ENCODE results near the gene MAPK14.

Gene MAPK14

DNA sequence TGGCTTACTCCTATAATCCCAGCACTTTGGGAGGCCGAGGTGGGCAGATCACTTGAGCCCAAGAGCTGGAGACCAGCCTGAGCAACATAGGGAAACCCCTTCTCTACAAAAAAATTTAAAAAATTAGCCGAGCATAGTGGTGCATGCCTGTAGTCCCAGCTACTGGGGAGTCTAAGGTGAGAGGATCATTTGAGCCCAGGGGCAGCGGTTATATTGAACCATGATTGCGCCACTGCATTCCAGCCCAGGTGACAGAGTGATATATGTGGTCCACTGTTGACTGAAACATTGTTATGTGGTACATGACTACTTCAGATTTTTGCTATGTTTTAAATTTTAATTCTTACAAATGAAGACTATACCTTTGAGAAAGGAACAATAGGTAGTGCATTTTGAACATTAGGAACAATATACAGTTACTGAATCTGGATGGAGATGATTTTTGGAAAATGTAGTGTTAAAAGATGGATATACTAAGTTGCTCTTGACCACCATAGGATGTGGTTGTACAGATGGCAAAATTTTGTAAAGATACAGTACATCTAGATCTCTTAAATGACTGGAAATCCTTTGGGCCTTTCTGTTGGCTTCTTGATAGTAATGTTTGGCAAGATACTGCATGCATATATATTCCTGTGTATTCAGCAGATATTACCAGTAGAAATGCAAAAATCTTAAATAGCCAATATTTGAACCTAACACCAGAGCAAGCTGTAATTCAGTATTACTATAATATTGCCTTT, 35.9 kb downstream of the MAPK14 start:
- TF ChIP-seq, protein P1, sequence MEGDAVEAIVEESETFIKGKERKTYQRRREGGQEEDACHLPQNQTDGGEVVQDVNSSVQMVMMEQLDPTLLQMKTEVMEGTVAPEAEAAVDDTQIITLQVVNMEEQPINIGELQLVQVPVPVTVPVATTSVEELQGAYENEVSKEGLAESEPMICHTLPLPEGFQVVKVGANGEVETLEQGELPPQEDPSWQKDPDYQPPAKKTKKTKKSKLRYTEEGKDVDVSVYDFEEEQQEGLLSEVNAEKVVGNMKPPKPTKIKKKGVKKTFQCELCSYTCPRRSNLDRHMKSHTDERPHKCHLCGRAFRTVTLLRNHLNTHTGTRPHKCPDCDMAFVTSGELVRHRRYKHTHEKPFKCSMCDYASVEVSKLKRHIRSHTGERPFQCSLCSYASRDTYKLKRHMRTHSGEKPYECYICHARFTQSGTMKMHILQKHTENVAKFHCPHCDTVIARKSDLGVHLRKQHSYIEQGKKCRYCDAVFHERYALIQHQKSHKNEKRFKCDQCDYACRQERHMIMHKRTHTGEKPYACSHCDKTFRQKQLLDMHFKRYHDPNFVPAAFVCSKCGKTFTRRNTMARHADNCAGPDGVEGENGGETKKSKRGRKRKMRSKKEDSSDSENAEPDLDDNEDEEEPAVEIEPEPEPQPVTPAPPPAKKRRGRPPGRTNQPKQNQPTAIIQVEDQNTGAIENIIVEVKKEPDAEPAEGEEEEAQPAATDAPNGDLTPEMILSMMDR (IDR thresholded peaks at IDR 0.05; ENCODE audit: low read depth, low read length): no peak

DNA sequence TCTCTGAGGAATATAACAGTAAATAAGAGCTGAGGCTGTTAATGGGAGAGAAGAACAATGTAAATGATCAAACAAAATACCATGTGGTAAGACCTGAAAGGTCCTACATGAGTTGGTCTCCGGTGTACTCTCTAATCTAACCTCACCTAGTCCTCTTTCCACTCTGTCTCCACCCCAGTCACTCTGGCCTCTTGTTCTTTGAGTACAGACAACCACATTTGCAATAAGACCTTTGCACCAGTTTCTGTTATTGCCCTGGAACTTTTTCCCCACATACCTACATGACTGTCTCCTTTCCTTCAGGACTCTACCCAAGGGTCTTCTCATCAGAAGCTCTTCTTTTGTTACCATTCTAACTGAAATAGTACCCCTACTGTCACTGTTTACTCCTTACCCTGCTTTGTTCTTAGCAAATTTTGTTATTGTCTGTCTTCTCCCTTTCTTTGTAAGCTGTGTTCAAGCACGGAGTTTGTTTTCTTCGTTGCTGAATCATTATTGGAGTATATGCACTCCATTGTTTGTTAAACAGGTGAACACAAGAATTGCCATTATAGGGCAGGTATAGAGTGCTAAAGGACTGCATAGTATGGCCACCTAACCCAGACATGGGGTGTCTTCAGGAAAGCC, 37.3 kb downstream of the MAPK14 start:
- TF ChIP-seq, protein P1 (IDR thresholded peaks at IDR 0.05; ENCODE audit: low read depth, low read length): no peak

More for the DNA sequence above, 35.9 kb downstream of the MAPK14 start:
- no peak for DNase-seq (ENCODE audit: extremely low read depth, low read depth)

GRCh38 chr6:36065916-36066315, 38.3 kb downstream of the MAPK14 start:
- TF ChIP-seq, protein P1 (IDR thresholded peaks at IDR 0.05; ENCODE audit: low read depth, low read length): no peak
- no peak for DNase-seq (ENCODE audit: extremely low read depth, low read depth)

More for the DNA sequence above, 37.3 kb downstream of the MAPK14 start:
- no peak for DNase-seq (ENCODE audit: extremely low read depth, low read depth)

- TF ChIP-seq, protein P1 (IDR thresholded peaks at IDR 0.05; ENCODE audit: low read depth, low read length): no peak
These were observed 39.2 kb downstream of the MAPK14 start for GRCh38 chr6:36066817-36067216.

GRCh38 chr6:36067374-36068011, 39.9 kb downstream of the MAPK14 start:
- no peak for DNase-seq (ENCODE audit: extremely low read depth, low read depth)
- TF ChIP-seq, protein P1 (IDR thresholded peaks at IDR 0.05; ENCODE audit: low read depth, low read length): no peak

More at GRCh38 chr6:36066817-36067216, 39.2 kb downstream of the MAPK14 start:
- no peak for DNase-seq (ENCODE audit: extremely low read depth, low read depth)

DNA sequence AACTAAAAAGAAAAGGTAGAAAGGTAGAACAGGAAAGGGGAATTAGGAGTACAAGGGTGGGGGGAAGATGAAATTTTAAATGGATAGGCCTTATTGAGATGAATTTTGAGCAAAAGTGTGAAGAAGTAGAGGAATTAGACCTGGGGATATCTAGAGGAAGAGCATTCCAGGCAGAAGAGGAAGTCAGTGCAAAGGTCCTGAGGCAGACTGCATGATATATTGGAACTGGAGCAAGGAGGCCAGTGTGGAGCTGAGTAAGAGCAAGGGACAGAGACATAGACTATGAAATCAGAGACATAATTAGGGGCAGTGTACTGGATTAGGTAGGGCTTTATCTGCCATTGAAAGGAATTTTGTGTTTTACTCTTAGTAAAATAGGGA, 40.4 kb downstream of the MAPK14 start:
- TF ChIP-seq, protein P1 (IDR thresholded peaks at IDR 0.05; ENCODE audit: low read depth, low read length): no peak
- DNase-seq (ENCODE audit: extremely low read depth, low read depth): no peak

DNA sequence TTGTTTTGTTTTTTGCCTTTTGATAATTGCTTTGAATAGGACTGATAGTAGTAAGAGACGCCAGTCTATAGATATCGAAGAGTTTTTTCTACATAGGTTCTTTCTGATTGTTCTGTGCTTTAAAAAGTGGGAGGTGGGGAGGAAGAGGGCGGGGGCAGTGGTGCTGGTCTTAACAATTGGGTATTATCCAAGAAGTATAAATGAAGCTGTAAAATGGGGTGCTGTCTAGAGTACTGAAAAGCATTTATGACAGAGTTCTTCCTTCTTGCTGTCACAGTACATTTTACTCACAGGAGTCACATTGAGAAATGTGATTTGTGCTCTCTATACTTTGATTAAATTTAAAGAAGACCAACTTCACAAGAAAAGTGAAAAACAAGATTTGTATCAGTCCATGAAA, 41.0 kb downstream of the MAPK14 start:
- TF ChIP-seq, protein P1 (IDR thresholded peaks at IDR 0.05; ENCODE audit: low read depth, low read length): no peak
- no peak for DNase-seq (ENCODE audit: extremely low read depth, low read depth)
